NCI-H524 (cell line): ENCODE measurements around the gene NTM.

Source experiments
- DNase-seq, 2 experiments: peaks; one replicate each; lab custom pipeline; 2025; lab: John Stamatoyannopoulos, UW

NTM gene

GRCh38 chr11:132114743-132115142 is 744.3 kb downstream of the NTM start:
- DNase-seq = no peak

DNA sequence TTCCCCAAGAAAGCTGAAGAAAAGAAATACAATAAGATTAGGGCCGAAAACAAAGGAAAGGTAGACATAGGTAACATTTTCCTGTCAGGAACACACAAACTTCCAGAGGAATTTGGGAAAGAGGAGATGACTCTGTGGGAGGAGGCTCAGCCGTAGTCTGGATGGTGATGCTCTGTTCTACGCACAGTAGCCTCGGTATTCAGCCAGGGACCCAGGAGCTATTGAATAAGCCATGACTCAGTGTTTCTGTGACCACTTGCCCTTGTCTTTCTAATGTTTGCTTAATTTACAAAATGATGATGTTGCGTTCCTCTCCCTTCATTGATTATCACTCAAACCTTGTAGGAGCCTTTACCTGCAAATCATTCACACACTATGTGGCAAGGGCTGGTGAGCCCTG is 745.0 kb downstream of the NTM start:
- no peak for DNase-seq

GRCh38 chr11:132116516-132116915 is 746.1 kb downstream of the NTM start:
- no peak for DNase-seq

GRCh38 chr11:132118661-132119060 is 748.2 kb downstream of the NTM start:
- DNase-seq = no peak

DNA sequence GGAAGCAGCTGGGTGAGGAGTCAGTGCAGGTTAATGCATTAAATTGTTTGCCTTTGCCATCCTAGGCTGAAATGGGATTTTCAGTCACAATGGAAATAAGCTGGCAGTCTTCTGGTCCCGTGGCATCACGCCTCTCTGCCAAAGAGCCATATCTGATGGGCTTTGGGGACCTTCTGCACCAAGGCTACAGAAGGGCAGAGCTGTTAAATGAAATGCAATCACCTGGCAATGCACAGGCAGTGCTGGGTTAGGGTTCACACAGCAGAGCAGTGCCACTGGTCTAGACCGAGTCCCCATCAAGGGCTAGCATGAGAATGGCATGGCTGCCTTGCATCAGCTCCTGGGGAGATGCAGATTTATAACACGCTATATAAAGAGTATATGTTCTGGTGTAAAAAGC is 749.2 kb downstream of the NTM start:
- DNase-seq = no peak

GRCh38 chr11:132122735-132123134 is 752.3 kb downstream of the NTM start:
- DNase-seq = no peak

GRCh38 chr11:132123449-132123848 is 753.0 kb downstream of the NTM start:
- no peak for DNase-seq

DNA sequence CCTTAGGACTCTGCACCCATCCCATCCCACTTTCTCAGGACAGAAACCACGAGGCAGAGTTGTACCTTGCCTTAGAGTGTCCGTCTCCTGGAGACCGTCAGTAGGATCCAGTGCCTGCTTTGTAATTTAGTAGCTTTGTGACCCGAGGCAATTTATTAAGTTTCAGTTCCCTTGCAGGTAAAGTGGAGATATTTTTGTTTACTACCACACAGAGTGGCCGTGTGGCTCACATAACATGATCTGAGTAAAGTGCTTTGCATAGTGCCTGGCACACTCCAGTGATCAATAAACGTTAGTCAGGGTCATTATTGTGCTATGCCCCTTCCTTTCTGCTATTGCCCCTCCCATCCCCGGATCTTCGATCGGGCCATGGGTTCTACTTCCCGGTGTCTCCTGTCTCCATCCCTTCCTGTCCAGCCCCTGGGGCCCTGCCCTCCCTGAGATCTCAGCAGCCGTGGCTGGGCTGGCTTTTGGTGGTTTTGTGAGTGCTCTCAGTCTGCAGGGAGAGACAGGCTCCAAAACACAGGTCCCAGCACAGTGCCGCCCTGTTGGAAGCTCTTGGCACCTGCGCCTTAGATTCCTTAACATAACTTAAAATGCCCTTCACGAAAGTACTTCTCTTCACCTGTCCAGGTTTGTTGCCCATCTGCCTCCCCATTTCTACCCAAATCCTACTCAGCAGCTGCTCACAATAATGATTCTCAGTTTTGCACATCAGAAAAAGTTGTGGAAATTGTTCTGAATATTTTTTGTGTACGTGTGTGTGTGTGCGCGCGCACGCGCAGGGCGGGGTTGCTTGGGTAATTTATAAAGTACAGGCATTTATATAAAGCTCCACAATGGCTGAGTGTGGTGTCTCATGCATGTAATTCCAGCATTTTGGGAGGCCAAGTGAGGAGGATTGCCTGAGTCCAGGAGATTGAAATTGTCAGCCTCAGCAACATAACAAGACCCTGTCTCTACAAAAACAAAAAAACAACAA is 753.7 kb downstream of the NTM start:
- no peak for DNase-seq

DNA sequence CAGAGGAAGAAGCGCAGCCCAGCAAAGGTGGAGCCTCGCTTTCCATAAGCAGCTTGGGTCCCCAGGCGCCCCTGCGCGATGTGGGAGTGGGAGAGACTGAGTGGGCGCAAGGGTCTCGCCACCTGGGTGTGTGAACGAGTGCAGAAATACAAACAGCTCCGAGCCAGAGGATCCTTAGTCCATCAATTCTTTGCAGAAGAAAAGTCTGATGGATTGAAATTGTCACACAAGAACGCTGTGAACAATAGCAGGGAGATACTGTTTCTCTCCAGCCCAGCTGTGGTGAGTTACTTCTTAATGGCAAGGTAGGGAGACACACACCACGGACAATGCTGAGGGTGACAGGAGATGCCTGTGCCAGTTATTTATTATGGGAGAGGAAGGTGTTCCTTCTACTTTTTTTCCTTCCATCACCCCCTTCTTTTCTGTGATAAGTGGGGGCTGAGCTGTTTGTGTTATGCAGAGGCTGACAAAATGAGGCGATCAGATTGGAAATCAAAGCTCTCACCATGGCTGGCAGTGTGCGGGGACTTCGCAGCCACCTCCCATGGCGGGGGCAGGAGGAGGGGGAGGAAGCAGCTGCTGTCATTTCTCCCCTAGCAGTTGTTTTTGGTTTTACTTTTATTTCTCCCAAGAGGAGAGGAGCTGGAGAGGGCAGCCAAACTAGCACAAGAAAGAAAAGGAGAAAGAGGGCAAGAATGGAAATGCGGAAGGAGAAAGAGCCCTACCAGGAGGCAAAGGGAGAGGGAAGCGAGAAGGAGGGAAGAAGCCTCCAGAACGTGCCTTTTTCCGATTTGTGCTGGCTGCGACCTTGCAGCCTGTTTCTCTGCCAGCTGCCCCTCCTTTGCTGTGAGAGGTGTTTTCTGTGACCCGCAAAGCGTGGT is 755.8 kb downstream of the NTM start:
- DNase-seq = peak; percentile 22 to 47

DNA sequence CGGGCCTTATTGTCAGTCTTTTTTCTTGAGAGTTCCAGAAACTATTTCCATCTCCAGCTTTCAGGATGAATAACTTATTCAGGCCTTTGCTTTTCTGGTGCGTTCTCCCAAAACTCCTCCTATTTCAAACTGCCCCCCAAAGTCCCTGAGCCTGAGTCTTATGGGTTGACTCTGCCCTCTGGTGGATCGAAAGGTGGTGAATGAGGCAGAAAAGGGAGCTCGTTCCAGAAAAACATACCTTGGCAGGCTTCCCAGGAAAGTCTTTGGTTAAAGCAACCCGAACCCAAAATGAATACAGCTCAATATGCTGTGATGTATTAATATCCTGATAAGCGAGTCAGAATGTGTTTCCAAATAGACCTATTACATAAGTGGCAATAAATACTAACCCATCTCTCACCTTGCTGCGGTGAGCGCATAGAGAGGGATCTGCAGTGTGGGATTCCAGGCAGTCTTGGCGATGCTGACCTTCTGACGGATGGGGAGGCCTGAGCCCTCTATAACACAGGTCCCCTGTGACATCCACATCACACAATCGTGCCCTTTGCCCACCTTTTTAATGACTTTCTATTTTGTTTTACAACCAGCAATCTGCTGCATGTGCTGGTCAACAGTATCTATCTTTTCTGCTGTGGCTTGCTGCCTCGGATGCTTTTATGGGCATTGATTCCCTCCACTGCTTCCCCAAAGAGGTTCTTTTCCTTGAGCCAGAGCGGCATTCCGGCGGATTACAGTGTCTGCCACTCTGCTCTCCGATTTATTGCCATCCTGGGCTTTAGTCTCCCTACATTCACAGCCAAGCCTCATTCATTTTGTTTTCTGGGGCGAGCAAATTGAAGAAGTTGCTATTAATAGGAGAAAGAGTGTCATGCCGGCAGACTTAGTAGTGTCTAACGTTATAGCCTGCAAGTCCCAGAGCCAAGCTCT is 756.8 kb downstream of the NTM start:
- peak in 1 of 2 experiments; percentile 61 for DNase-seq

GRCh38 chr11:132127900-132128288 is 757.5 kb downstream of the NTM start:
- no peak for DNase-seq

- DNase-seq = peak in 1 of 2 experiments; percentile 53
Measured at GRCh38 chr11:132131047-132131446, 760.6 kb downstream of the NTM start.

- no peak for DNase-seq
Measured at GRCh38 chr11:132131961-132132360, 761.5 kb downstream of the NTM start.

GRCh38 chr11:132134322-132134721 is 763.9 kb downstream of the NTM start:
- no peak for DNase-seq

DNA sequence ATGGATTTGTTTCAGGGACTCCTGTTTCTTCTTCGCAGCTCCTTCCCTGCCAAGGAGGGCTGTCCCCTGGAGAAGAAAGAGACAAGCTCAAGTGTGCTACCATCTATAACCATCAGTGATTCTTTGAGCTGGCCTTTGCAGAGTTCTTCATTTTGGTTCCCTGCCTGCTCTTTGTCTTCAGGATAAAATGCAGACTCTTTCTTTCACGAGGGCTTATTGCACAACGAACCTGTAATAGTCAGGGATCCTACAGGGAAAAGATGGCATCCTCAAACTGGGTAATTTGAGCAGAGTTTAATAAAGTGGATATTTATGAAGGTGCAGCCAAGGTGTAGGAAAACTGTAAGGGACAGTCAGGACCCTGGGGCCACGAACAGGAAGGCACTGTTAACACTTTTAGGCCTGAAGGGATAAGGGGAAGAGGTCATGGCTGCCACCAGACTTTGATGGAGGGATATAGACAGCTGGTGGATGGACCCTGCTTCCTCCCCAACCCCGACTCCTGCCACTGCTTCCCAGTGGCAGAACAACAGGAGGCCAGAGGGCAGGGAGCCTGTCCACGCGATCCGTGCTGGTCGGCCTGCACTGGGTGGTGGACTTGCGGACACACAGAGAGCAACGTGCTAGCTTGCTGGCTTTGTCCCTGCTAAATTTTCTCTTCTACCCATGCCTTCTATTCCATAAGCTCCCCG is 767.0 kb downstream of the NTM start:
- DNase-seq = no peak

DNA sequence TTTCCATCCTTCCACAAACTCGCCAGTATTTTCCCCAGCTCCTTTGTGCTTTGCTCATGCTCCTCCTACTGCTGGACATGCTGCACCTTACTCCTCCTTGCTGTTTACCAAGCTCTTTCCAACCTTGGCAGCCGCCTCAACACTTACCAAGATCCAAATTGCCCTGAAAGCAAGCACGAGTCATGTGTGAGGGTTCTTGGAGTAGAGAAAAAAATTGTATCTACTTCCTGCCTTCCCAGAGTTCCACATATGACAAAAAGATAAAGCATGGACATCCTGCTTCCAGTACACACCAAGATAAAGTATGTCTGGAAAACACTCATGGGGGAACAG is 767.5 kb downstream of the NTM start:
- no peak for DNase-seq

GRCh38 chr11:132139181-132139580 is 768.8 kb downstream of the NTM start:
- no peak for DNase-seq

GRCh38 chr11:132140056-132140455 is 769.6 kb downstream of the NTM start:
- no peak for DNase-seq

GRCh38 chr11:132142121-132142520 is 771.7 kb downstream of the NTM start:
- DNase-seq = no peak

DNA sequence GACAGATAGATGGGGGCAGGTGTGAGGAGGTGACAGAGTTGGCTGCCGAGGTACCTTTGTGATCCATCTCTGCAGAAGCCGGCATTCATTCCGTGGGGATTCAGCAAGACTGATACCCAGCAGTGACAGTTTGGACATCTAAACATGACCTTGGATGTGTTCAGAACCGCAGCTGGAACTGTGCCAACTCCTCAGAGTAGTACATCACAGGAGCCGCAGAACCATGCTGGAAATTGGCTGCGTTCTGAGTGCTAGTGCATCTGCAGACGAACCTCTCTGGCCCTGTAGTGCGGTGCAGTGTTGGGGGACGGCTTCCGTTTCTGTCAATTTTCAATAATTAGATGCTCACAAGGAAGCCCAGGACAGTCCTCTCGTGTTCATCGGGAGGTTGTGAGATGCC is 772.1 kb downstream of the NTM start:
- DNase-seq = no peak

GRCh38 chr11:132147464-132147863 is 777.0 kb downstream of the NTM start:
- no peak for DNase-seq
